ENCODE measurements around the gene BTRC. TPM values are rescaled to one million over a fixed set of nuclear protein-coding genes. Genes with fewer than 3 reads are reported as not detected.

The BTRC gene
- polyA plus RNA-seq = 15.9 and 26.8 TPM in 2 replicates

DNA sequence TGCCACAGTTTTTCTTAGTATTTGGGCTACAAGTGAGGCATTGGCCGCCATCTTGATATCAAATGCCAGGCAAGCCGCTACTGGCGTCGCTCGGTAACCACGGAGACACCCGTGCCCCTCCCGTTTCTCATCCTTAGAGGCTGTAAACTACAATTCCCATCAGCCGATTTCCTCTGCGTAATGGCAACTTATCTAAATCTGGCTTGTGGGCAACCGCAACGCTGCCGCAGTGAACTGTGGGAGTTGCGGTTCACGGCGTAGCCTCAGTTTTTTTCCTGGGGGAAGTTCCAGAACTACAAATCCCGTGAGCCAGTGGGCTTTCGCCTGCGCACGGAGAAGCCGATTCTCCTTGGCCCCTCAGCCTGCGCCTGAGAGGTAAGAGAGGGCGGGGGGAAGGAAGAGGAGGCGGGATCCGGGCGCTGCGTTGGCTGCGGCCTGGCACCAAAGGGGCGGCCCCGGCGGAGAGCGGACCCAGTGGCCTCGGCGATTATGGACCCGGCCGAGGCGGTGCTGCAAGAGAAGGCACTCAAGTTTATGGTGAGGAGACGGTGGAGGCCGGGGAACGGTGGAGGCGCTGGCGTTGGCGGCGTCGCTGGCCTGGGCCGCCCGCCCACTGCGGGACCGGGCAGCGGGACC, at the start of gene BTRC:
Gene BTRC (plus strand): TSS at position 474 of the 636 bp plus-strand sequence. CDS start 16 bp downstream, at position 490.

DNA sequence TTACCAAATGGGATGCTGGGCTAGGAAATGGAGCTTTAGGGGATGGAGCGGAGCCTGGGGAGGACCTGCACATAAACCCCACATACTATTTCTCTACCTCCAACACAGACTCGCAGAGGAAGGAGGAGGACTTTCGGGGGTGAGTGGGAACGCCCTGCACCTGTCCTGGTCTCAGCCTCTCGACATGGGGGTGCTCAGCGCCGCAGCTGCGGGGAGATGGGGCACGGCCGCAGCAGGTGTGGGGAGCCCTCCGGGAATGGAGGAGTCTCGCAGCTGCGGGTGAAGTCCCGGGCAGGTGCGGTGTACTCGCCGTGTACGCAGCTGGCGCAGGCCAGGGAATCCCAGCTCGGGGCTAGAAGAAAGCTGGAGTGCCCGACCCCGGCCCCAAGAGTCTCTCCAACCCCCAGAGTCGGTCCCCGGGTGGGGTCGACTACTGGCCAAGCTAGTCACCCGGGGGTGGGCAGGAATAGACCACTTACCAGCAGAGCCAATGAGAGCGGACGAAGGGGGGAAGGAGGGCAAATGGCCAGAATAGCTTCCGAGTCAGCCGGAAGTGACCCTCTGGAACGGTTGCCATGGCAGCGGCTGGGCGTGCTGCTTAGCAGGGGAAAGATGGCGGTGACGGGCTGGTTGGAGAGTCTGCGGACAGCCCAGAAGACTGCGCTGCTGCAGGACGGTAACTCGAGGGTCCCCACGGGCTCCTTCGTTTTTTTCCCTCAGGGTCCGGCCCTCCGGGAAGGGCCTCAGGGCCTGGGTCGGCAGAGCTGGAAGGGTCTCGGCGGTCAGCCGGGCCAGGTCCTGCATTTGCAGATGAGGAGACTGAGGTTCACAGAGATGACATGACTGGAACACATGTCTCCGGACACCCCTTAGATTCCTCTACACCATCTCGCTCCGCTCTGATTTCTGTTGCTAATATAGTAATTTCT, 234.0 kb downstream of the BTRC start, which contains the start of the genes DPCD and POLL:
Gene DPCD (plus strand): TSS at position 597 of the 929 bp plus-strand sequence. CDS start 16 bp downstream, at position 613.
Gene POLL (minus strand): TSS at position 533 of the 929 bp plus-strand sequence. CDS start 897 bp downstream, outside the sequence.

Other genes with a start within 250 kb of the BTRC start
- gene TLX1, start 222.9 kb upstream of the BTRC start, polyA plus RNA-seq = not detected in 2 replicates
- gene LBX1, start 124.7 kb upstream of the BTRC start, polyA plus RNA-seq = not detected in 2 replicates
- gene POLL, start 234.1 kb downstream of the BTRC start, polyA plus RNA-seq = 1.5 and 3.3 TPM in 2 replicates
- 89.0 and 111 TPM in 2 replicates for gene DPCD, start 234.2 kb downstream of the BTRC start, polyA plus RNA-seq